GM12801 (cell line): ENCODE measurements around the gene LMBRD2.

ENCODE experiments used
- CTCF ChIP-seq: IDR thresholded peaks from one replicate; pipeline ENCODE4 v1.5.1; 2011; ENCODE audit warnings: control low read depth; ENCODE audit not compliant: insufficient read length; ENCODE audit errors: extremely low read depth

The LMBRD2 gene

GRCh38 chr5:36172599-36172998, 20.9 kb upstream of the LMBRD2 start:
- TF ChIP-seq CTCF: no peak

GRCh38 chr5:36170832-36171424, 19.2 kb upstream of the LMBRD2 start:
- TF ChIP-seq CTCF: no peak

GRCh38 chr5:36168737-36169136, 17.1 kb upstream of the LMBRD2 start:
- no peak for TF ChIP-seq CTCF

GRCh38 chr5:36164461-36164860, 12.8 kb upstream of the LMBRD2 start:
- TF ChIP-seq CTCF: no peak

- TF ChIP-seq CTCF: no peak
These were observed 11.3 kb upstream of the LMBRD2 start for GRCh38 chr5:36162810-36163486.

- no peak for TF ChIP-seq CTCF
These were observed 9.7 kb upstream of the LMBRD2 start for GRCh38 chr5:36161361-36161760.

- TF ChIP-seq CTCF: no peak
These were observed 8.9 kb upstream of the LMBRD2 start for GRCh38 chr5:36160617-36161016.
